Measurements from ENCODE around the gene DNASE1L1.

DNA sequence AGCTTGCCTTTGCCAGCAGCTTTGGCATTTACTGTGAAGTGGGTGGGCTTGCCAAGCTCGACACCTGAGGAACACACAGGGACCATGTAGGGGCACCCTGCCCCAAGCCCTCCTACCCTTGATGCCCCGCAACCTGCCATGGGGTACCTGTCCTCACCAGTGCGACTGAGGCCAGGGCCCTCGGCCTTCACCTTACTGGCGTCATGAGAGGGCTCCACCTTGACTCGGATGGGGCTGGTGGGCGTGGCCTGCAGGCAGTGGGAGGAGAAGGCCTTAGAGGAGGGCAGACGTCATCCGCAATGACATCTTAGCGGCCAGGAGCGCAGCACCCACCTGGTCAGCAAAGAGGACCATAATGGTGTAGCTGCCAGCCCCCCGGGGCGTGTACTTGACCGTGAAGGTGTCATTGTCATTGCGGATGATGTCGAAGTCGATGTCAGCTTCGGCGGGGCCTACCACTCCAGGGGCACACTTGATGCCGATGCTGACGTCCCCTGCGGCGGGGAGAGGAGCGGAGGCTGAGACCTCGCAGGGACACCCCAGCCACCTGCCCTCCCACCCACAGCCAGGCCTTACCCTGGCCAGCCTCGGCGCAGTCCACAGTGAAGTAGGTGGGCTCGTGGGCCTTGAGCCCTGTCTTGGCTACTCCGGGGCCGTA is 46.8 kb downstream of the DNASE1L1 start:
- no peak for TF ChIP-seq EZH2 (IDR thresholded peaks at IDR 0.05; ENCODE audit: borderline replicate concordance, low read depth, low read length, poor library complexity, severe bottlenecking)
- TF ChIP-seq, protein P1, sequence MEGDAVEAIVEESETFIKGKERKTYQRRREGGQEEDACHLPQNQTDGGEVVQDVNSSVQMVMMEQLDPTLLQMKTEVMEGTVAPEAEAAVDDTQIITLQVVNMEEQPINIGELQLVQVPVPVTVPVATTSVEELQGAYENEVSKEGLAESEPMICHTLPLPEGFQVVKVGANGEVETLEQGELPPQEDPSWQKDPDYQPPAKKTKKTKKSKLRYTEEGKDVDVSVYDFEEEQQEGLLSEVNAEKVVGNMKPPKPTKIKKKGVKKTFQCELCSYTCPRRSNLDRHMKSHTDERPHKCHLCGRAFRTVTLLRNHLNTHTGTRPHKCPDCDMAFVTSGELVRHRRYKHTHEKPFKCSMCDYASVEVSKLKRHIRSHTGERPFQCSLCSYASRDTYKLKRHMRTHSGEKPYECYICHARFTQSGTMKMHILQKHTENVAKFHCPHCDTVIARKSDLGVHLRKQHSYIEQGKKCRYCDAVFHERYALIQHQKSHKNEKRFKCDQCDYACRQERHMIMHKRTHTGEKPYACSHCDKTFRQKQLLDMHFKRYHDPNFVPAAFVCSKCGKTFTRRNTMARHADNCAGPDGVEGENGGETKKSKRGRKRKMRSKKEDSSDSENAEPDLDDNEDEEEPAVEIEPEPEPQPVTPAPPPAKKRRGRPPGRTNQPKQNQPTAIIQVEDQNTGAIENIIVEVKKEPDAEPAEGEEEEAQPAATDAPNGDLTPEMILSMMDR (conservative IDR thresholded peaks at IDR 0.05; ENCODE audit: low read depth, low read length) = no peak

Data from A673 (cell line).